Middle frontal gyrus (tissue), 1 donor: ENCODE results near the gene SLC29A4.
"Not testable (repeated sequence)": the region's sequence is repeated elsewhere in the genome, so short reads cannot be mapped to it uniquely, and the experiment has no call there.

Experiments
- DNase-seq: peaks from one replicate; pipeline ENCODE4 v3.0.0-alpha.2; 2015; ENCODE audit warnings: low spot score; ENCODE audit errors: extremely low spot score

The SLC29A4 gene

DNA sequence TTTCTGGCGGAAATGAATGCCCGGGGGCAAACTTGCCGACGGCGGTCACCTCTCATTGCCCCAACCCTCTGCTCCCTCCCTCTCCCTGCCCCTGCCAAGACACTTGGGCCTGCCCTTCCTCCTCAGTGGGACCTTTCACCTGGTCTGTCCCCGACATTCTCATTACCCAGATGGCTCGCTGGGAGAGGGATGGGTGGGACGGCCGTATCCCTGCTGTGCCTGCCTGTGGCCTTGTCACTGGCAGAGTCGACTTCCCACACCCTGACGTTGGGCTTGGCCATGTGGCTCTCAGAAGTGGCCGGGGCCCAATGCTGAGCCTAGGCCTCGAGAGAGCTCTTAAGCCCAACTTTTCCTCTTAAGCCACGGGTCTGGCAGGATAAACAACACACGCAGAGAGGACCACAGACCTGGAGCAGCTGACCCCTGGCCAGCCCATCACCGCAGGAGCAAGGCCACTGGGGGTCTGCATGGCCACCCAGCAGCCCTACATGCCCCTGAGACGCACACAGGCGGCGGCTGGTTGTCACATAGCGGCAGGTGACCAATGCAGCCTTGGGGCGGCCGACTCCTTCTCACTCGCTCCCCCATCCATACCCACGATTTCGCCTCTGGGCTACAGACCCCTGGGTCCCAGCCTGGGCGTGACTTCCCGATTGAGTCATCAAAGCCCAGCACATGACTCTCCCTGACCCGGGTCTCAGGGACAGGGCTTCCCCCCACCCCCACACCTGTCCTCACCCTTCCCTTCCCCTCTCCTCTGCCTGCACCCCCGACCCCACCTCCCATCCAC, 40.1 kb downstream of the SLC29A4 start:
- no peak for DNase-seq

DNA sequence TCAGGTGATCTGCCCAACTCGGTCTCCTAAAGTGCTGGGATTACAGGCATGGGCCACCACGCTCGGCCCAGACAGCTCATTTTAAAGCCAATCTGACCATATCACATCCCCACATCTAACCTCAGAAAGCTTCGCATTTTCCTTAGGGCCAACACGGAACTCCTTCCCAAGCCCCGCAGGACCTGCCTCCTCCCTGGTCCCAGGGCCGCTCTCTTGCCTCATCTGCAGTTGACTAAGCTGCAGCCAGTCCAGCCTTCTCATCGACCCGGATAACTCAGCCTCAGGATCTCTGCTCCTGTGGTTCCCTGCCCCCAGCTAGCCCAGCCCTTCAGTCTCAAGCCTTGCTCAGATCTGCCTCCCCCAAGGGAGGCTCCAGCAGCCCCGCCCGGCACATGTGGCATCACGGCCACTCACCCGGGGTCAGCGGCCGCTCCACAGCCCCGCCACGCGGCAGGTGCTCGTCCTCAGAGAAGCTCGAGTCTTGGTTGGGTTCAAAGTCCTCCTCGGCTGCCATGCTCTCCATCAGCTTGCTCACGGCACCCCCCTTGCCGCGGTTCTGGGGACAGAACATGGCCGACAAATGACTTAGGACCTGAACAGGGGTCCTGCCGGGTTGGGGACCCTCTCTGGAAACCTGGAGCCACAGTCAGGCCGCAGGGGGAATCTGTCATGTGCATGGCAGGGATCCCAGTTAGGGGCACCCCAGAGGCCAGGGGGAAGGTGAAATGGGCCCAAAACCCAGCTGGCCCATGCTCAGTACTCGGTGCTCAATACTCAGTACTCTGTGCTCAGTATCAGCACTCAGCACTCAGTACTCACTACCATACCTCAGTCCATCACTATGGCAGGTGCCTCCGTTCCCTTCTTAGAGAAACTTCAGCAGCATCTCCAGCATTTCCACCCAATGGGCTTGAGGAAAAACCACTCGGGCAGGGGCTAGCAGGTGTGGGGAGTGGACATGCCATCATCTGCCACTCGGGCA, 41.3 kb downstream of the SLC29A4 start:
- DNase-seq = not testable (repeated sequence)

DNA sequence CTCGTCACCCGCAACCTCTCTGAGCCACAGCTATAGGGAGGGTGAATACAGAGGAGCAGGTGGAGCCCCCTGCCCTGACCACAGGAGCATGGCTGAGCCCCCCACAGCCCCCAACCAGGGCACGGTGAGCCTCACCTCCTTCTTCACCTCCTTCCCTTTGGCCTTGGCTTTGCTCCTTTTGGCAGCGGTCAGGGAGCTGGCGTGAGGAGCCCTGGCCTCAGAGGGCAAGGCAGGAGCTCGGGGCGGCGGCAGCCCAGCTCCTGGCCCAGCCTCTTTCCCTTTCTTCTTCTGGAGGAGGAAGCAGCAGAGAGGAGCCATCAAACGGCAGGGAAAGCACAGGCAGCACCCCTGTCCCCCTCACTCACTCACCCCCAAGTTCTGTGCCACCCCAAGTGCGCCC, 42.2 kb downstream of the SLC29A4 start:
- DNase-seq = no peak

DNA sequence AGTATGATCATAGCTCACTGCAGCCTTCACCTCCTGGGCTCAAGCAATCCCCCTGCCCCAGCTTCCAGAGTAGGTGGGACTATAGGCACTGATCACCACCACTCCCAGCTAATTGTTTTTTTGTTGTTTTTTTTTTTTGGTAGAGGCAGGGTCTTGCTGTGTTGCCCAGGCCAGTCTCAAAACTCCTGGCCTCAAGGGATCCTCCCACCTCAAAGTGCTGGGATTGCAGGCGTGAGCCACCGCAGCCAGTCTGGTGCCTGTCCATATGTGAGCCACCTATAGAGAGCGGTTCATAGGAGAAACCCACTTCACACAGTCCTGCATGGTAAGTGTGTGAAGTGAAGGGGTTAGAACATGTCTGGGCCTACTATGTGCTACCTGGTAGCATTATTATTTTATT, 47.5 kb downstream of the SLC29A4 start:
- DNase-seq = no peak

DNA sequence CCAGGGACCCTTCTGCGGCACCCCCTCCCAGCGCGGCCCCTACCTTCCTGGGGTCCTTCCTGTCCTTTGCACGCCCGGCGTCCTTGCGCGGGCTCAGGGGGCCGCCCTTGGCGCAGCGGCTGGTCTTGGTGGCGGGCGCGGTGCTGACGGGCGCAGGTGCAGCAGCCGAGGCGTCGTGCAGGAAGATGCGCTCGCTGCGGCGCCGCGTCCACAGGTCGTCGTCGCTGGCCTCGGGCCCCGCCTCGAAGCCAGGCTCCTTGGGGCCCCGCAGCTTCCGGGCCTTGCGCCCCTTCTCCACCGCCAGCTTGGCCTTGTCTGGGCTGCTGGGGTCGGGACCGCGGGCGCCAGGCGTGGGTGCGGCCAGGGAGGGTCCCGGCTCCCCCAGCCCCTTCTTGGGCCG, 49.8 kb downstream of the SLC29A4 start:
- no peak for DNase-seq

DNA sequence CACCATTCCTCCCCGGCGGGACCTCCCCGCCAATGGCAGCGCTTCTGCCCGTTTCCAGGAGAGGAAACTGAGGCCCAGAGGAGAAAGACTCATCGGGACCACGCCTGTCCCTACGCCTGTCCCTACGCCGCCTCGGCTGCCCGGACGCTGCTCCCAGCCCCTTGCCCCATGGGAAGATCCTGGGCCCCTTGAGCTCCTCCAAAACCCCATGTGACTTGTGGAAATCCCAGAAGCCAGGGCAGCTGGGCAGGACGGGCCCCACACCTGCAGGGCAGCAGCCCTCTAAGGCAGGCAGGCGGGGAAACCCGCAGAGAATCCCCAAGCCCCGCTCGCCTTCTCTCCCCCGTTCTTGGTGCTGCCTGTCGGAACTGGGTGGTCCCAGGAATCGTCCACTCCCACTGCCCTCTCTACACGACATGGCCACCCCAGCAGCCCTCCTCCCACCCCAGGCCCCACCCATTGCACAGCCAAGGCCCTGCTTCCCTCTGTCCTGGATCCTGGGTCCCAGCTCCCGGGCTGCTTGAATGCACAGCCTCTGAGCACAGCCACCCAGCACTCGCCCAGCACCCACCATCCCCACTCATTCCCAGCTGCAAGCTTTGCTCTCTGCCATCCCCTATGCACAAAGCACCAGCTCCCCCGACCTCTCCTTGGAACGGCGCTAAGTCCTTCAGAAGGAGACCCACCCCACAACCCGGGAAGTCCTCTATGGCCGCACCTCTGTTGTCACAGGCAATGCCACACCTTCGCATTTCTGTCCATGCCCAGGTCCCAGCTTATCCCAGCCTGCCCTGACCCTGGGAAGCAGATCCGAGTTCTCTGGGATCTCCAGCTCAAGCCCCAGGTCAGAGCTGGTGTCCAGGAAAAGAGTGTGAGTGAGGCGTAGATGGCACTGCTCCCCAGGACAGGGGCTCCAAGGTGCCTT, 50.6 kb downstream of the SLC29A4 start:
- DNase-seq = no peak

DNA sequence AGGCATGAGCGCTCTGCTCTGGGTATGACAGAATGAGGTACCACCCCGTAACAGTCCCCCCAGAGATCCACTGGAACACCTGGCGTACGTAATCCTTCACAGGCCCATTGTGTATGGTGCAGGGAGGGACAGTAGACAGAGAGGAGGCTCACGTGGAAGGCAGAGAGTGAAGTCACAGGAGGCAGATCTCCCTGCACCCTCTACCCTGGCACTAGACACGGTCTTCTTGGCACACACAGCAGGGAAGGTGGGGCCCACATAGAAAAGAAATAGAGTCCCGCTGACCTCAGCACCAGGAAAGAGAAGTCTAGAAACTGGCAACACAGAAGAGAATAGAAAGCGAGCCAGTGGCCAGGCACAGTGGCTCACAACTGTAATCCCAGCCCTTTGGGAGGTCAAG, 51.9 kb downstream of the SLC29A4 start:
- DNase-seq = no peak

DNA sequence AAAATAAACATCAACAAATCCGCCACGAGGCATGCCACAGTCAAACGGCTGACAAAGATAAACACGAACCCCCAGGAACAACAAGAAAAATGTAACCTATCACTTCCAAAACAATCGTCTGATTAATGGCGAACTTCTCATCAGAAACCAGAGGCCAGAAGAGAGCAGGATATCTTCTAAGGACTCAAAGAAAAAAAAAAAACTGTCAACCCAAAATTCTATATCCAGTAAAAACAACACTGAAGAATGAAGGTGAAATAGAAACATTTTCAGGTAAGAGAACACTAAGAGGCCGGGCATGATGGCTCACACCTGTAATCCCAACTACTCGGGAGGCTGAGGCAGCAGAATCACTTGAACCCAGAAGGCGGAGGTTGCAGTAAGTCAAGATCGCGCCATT, 54.3 kb downstream of the SLC29A4 start:
- DNase-seq = no peak

DNA sequence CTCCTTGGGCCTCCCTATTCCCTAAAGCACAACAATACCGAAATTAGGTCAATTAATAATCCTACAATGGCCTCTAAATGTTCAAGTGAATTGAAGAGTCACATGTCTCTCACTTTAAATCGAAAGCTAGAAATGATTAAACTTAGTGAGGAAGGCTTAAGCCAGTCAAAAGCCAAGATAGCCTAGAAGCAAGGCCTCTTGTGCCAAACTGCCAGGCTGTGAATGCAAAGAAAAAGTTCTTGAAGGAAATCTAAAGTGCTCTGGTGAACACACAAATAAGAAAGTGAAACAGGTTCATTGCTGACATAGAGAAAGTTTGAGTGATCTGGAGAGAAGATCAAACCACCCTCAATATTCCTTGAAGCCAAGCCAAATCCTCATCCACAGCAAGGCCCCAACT, 57.2 kb downstream of the SLC29A4 start:
- DNase-seq = no peak

DNA sequence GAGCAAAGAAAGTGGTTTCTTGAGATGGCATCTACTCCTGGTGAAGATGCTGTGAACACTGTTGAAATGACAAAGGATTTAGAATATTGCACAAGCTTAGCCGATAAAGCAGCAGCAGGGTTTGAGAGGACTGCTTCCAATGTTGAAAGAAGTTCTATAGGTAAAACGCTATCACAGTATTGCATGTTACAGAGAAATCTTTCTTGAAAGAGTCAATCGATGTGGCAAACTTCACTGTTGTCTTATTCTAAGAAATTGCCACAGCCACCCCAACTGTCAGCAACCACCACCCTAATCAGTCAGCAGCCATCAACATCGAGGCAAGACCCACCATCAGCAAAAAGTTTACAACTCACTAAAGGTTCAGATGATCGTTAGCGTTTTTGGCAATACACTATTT, 59.9 kb downstream of the SLC29A4 start:
- DNase-seq = no peak

DNA sequence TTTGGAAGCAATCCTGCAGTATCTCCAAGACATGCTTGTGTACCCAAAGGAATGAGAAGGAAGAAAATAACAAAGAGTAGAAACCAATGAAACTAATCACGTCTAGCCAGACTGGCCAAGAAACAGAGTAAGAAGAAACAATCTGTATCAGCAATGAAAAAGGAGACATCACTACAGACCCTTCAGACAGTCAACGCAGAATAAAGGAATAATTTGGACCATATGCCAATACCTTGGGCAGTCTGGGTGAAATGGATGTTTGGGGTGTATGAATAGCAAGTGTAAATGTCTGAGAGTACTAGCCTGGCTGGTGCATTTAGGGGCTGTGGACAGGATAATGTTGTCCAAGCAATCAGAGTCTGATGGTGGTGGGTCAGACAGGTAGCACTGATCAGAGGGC, 61.1 kb downstream of the SLC29A4 start:
- no peak for DNase-seq

DNA sequence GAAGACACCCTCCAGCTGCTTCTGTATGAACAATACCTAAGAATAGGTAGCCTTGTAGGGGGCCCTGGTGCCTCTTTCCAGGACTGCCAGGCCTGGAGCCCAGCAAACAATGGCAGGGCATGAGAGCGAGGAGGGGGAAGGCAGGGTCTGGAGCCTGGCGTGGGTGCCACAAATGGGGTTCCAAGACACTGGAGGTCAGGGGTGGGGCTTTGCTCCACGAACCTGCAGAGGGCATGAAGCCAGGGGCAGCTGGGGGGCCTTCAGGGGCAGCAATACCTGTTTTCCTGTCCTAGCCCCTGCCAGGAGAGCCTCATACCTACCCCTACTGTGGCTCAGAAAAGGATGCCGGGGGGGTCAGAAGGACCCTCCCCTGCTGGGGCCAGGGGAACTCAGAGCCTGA, 61.6 kb downstream of the SLC29A4 start:
- DNase-seq = no peak

DNA sequence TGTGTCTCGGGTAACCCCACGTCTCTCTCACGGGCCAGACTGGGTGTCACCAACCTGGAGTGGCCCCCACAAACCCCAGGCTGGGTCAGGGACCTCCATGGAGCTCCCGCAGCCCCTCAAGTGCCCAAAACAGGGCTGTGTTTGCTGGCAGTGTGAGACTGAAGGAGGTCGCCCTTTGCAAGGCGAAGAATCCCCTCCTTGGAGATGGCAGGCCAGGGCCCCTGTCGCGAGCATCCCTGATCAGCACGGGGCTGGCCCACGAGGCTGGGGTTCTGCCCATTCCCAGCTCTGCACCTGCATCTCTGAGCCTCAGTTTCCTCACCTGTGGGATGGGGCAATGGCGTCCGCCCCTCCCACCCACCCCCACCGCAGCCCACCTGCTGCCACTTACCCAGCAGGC, 62.4 kb downstream of the SLC29A4 start:
- DNase-seq = no peak

DNA sequence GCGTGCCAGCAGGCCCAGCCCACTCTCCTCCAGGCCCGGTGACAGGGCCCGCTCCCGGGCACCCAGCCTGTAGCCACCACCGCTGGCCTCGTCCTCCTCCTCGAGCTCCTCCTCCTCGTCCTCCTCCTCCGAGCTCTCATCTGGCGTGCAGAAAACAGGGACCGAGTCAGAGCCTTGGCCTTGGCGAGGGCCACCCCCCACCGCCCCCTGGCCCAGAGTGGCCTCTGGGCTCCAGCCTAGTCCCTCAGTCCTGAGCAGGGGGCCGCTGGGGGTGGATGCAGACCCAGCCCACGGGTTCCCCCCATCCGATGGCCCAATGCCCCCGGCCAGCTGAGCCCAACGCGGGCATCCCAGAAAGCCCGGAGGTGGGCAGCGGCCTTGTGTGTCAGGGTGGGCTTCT, 62.9 kb downstream of the SLC29A4 start:
- DNase-seq = no peak

DNA sequence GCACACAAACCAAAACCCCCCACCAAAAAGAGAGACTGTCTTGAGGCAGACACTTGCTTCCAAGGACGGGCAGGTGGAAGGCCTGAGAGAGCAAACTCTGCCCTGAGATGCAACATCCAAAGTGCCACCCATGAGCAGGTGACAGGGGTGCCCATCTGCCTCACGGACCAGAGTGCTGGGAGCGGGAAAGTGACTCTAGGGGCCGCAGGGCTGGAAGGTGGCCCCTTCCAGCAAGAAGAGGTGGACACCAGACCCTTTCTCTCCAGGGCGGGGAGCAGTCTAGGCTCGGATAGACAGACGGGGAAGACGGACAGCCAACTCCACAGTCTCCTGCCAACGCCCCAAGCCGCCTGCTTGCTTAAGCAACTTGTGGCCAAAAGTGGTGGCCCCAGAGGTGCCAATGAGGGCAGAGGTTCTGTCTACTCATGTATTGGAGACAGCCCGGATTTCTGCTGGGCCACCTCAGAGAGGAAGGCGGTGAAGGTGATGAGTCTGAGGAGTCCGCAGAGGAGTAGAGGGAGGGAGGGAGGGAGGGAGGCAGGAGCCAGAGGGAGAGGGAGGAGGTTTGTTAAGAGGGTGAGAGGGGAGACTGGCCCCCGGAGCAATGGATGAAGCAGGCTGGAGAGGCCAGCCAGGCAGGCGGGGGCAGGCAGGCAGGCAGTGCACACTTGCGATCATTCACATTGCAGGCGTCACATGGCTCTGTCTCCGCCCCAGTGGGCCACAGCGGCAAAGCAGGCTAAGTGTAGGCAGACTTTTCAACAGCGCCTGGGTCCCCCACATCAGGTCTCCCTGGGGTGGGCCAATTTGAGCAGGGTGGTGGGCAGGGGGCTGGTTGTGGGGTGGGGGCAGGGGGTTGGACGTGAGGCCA, 65.6 kb downstream of the SLC29A4 start:
- DNase-seq = no peak

DNA sequence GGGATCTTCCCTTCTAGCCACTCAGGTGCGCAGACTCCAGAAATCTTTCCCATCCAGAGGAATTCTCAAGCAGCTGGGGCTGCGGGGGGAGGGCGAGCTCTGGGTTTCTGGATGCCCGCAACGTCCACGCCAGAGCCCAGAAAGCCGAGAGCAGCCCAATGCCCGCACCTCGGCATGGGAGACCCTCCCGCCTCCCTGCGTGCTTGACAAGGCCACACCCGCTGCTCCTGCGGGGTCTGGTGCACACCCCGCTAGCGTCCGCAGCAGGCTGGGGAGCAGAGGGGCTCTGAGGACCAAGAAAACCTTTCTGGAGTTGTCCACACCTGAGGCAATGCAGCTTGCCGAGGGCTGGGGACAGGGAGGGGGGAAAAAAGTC, 66.2 kb downstream of the SLC29A4 start:
- no peak for DNase-seq

DNA sequence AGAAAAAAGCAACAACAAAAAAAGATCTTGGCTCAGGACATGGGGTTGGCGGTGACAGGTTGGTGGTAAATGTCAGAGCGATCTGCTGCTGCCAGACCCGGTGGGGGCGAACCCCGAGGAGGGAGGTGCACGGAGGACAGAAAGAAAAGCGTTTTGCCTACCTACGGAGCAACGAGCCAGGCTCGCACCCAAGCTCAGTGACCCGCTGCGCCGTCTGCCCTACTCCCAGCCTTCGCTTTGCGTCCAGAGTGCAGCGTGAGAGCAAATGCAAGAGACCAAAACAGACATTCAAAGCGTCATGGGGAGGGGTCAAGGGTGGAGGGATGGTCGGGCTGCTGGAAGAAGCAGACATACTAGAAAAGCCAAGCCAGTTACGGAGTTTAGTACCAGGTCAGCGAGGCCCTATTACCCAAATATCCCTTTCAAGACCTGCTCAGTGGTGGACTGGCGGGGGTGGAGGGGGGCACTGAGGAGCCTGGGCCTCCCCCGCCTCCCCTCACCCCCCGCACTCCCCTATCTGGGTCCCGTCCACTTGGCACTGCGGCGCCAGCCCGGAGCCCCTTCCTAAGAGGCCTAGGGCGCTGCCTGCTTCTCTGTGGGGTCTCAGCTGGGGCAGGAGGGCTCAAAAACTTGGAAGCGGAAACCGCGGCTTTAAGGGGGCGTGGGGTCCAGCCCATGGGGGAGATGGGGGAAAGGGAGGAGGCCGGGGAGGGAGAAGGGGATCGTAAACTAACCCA, 66.9 kb downstream of the SLC29A4 start:
- DNase-seq = no peak

DNA sequence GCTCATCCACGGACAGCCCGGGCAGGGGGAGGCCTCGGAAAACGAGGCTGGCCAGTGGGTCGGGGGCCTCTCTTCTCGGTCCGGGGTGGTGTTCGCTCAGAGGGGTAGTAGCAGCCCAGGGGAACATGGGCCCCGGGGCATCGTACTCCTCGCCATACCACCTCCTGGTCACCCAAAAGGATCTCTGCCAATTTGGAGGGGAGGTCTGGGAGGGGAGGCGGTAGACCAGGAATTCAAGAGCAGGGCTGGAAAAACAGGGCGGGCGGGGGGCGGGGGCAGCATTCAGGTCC, 67.4 kb downstream of the SLC29A4 start:
- no peak for DNase-seq

DNA sequence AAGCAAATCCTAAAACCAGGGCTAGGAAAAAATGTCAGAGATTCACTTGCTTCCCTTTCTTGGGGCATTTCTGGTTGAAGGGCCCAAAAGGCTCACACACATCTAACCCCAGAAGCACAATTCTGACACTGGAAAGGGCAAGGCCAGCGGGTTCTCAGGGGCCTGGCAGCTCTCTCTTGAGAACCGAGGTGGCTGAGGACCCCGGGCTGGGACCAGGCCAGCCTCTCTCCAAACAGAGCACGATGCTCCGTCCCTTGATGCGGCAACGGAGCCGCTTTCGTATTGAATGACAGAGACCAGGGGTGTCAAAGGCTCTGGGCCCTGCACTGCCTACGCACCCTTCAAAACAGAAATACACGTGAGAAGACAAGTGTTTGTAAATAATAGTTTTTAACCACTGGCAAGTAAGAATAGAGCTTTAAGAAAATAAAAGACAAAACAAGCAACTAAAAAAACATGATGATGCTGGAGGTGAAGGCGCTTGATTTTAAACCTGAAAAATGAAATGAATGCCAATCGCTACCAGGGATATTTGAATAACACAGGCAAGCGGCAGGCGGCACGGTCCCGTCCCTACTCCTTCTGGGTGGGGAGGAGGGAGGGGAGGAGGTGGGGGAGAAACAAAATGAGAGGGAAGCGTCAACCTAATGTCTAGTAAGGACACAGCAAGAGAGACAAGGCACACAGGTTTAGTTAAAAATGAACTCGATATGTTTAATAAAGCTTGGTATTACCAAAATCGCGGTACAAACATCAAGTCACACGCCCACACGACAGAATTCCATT, 68.0 kb downstream of the SLC29A4 start:
- DNase-seq = no peak
